AG09319 (cell line): ENCODE measurements around the gene FMNL2.

ENCODE experiments used
- DNase-seq: peaks from one replicate; pipeline ENCODE4 v3.0.0-alpha.2; 2010; ENCODE audit warnings: low read depth; ENCODE audit errors: extremely low read depth
- TF ChIP-seq, protein P1 (sequence below): IDR thresholded peaks from 2 replicates; pipeline ENCODE4 v1.5.1; 2011; ENCODE audit warnings: low read depth, mild to moderate bottlenecking, inconsistent platforms, low read length, moderate library complexity

Gene FMNL2

DNA sequence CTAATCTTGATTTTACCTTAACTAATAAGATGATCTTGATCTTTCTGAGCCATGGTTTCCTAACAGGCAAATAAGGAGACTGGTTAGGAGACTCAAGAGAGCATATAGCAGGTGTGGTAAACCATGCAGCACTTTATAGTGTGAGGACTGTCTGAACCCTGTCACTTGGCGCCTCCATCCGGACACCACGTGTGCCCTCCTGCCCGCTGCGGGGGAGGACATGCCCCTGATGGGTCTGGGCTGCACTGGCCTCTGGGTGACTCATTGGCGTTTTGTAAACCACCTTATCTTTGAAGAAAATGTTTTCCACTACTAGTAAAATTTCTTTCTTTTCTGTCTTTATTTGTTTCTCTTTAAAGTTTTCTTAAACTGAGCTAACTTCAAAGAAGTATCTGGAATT, 131.1 kb downstream of the FMNL2 start:
- no peak for DNase-seq
- TF ChIP-seq, protein P1, sequence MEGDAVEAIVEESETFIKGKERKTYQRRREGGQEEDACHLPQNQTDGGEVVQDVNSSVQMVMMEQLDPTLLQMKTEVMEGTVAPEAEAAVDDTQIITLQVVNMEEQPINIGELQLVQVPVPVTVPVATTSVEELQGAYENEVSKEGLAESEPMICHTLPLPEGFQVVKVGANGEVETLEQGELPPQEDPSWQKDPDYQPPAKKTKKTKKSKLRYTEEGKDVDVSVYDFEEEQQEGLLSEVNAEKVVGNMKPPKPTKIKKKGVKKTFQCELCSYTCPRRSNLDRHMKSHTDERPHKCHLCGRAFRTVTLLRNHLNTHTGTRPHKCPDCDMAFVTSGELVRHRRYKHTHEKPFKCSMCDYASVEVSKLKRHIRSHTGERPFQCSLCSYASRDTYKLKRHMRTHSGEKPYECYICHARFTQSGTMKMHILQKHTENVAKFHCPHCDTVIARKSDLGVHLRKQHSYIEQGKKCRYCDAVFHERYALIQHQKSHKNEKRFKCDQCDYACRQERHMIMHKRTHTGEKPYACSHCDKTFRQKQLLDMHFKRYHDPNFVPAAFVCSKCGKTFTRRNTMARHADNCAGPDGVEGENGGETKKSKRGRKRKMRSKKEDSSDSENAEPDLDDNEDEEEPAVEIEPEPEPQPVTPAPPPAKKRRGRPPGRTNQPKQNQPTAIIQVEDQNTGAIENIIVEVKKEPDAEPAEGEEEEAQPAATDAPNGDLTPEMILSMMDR: no peak

DNA sequence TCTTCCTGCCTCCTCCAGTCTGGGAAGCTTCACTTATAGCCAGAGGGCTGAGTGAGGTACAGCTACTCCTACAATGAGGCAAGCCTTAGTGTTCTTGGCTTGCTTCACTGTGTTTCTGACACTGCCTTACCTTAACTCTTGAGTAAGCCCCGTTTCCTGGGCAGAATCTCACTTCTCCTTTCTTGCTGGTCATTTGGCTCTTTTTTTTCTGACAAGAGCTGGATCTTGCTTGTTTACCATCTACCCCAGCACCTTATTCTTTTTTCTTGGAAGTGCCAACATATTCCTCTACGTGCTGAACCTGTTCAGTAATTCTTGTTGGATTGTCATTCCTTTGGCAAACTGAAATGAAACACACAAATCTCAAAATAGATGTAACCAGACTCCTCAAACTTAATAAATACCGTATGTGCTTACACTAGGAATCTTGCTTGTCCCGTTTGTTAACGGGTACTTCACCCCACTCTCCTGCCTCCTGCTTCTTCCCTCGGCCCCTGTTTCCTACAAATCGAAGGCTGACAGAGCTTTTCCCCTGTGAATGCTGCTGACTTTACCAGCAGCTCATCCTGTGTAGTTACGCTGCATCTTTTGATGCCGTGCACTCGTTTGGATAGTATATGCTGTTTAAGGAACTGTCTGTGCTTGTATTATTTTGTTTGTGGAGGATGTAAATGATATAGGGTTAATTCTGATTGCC, 132.2 kb downstream of the FMNL2 start:
- TF ChIP-seq, protein P1: no peak
- DNase-seq: no peak

DNA sequence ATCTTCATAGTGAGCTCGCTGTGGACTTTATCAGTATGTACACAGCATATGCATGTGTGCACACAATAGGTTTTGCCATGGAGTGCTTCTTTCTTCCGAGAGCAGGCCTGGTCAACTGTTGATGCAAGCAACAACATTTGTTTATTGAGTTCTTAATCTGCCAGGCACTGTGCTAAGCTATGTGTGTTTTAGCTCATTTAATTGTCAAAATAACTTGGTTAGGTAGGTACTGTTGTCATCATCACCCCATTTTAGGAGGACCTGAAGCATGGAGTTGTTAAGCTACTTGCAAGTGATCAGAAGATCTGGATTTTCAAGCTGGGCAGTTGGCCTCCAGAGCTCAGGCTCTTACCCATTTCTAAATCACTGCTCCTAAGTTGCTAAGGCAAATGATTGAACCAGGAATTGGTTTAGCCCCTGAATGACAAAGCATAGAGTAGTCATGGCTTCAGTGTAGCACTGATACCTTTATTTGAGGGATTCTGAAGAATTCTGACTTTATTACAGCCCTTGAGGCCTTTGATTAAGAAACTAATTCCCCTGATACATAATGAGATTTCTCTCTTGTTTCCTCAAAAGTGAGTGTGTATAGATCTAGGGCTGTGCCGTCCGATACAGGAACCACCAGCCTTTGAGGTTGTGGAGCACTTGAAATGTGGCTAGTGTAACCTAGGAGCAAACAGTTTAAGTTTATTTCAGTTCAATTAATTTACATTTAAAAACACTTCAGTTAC, 132.9 kb downstream of the FMNL2 start:
- no peak for DNase-seq
- TF ChIP-seq, protein P1: no peak

DNA sequence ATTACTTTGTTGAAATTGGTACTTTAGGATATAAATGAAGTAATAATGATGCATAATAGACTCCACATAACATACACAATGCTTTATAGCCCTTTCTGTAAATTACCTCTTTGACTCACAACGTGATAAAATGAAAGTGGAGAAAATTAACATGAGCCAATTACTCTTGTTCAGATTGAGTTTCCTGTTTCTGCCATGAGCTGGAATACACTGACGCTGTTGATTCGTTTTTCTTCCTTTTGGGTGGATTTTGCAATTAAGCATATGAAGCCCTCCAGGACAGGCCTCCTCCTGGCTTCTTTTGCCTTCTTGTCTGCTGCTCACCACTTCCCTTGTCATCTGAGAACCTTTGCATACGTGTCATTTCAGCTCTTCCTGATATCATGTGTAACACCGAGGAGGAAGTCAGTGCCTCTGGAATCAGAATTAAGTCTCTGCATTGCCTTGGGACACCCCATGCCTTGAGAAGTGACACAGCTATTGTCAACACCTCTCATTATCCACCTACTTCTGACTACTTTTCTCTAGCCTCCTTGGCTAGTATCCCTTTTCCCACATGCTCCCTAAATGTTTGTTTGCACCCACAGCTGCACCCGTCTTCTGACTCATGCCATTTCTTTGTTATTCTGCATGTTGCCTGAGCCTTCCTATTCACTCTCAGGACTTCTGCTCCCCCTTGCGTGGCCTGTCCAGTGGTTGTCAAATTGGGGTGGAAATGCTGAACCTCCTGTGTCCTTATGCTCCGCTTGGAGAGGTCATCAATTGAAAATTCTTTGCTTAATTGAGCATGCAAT, 134.1 kb downstream of the FMNL2 start:
- TF ChIP-seq, protein P1: no peak
- no peak for DNase-seq

DNA sequence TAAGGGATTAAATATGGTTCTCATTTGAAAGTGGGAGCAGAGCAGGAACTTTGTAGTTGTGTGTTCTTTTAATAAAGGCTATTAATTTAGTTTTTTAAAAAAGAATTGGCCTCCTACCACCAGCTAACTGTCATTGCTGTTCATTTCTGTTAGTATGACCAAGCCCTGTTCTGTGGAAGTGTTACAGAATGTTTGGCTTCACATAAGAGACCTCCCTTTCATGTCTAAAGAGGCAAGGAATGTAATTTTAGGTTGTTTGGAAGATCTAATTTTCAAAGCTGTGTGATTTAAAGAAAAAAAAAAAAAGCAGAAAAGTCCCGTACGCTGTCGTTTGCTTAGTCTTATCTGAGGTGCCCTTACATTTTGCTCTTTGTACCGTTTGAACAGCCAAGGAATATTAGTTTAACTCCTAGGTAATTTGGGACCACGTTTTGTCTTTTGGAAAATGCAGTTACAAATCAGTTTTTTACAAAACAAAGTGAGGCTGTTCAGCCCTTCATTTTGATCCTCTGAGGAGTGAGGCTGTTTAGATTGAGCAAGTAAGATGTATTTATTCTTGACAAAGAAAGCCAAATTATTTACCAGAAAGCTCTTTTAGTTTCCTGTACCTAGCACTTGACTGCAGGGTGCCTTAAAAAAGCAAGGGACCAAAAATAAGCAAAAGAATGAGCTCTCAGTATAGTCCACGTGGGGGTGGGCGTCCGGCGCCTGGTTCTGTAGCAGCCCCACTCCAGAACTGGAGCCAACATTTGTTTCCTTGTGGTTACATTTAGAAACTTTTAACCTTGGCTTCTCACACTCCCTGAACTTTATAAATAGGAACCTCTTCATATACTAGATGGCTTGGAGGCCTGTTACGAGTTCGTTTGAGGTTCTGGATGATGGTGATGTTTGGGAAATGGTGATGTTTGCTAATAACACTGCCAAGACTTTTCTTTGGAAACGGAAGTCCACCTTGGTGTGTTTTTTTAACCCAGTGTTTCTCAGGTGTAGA, 136.2 kb downstream of the FMNL2 start:
- TF ChIP-seq, protein P1: no peak
- no peak for DNase-seq

DNA sequence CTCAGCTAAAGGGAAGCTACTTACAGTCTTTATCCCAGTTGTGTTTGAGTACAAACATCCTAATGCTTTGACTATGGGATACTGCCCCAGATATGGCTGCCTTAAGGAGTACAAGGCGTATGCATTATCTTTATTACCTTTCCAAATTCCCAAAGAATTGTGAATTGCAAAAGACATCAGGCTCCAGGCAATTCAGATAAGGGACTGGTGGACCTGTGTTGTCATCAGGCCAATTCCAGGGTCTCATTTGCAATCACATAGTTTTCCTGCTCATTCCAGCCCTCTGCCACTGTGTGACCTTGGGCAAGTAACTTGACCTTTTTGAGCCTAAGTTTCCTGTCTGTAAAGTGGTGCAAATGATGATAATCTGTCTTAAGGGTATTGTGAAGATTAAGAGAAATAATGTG, 137.5 kb downstream of the FMNL2 start:
- DNase-seq: no peak
- TF ChIP-seq, protein P1: no peak
